Activated naive CD4-positive, alpha-beta T cell treated with anti-CD3 and anti-CD28 coated beads for 36 hours (primary cell): Measurements from ENCODE around the gene FUBP3. TPM values are rescaled to one million over a fixed set of nuclear protein-coding genes. Genes with fewer than 3 reads are reported as not detected.

Source experiments
- CTCF ChIA-PET: fragments of 350-600 bp; sonication (Branson Sonifier 250); formaldehyde crosslinking; loops from one replicate; lab custom pipeline; 2021; ENCODE audit warnings: antibody characterized with exemption; lab: Charles Lee
- DNase-seq: peaks from one replicate; pipeline ENCODE4 v3.0.0-alpha.2; 2020
- H3K27ac Mint-ChIP-seq: one replicate; pipeline ENCODE4 v1.8.0; 2021; ENCODE audit warnings: mild to moderate bottlenecking, mixed read lengths
- H3K27me3 Mint-ChIP-seq: one replicate; pipeline ENCODE4 v1.8.0; 2021; ENCODE audit warnings: low read depth, mixed read lengths
- H3K36me3 Mint-ChIP-seq: one replicate; pipeline ENCODE4 v1.8.0; 2021; ENCODE audit warnings: low read depth, mixed read lengths
- H3K4me1 Mint-ChIP-seq: one replicate; pipeline ENCODE4 v1.8.0; 2021; ENCODE audit warnings: low read depth, mixed read lengths
- H3K4me3 Mint-ChIP-seq: one replicate; pipeline ENCODE4 v1.8.0; 2021; ENCODE audit warnings: mild to moderate bottlenecking, moderate library complexity, mixed read lengths
- H3K9me3 Mint-ChIP-seq: one replicate; pipeline ENCODE4 v1.8.0; 2021; ENCODE audit warnings: mixed read lengths
- intact Hi-C: fragments of 100-400 bp; cut with micrococcal nuclease; formaldehyde crosslinking; loops from one replicate; pipeline ENCODE4 v1.15.1; 2023
- total RNA-seq, 2 experiments: library from RNA; stranded (reverse); gene quantifications; one replicate each; pipeline ENCODE4 v1.2.3, GENCODE V29; 2021

The FUBP3 gene
- total RNA-seq, 2 experiments from 2014 or later: 29.8 to 32.8 TPM

DNA sequence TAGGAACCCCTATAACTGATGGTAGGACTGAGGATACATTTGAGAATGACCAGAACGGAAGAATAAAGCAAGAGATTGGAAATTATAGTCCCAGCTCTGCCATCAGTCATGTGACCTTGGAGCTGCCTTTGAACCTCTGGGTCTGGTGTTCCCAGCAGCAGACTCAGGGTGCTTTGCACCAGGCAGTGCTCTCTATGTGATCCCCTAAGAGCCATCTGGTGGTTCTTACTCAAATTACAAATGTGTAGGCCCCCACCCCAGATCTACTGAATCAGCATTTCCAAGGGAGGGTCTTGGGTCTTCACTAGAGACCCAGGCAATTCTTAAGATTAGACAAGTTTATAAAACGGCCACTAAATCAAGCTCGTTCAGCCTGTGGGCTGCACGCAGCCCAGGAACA lies 44.8 kb downstream of the FUBP3 start:
- Mint-ChIP-seq H3K9me3 (no peaks in the 10 kb centered on the region), H3K36me3 (peaks cover 24% of the 10 kb centered on the region), H3K27ac (no peak overlapping the region), H3K4me1 (no peaks in the 10 kb centered on the region), H3K4me3 (no peak overlapping the region), H3K27me3 (no peaks in the 10 kb centered on the region)
- CTCF ChIA-PET: interaction anchor here (0.9 kb wide), 1 partner anchor 58 kb away, joined by 4 read pairs; no protein-coding TSS in a partner anchor
- DNase-seq: no peak
- intact Hi-C loops: no loop called here

DNA sequence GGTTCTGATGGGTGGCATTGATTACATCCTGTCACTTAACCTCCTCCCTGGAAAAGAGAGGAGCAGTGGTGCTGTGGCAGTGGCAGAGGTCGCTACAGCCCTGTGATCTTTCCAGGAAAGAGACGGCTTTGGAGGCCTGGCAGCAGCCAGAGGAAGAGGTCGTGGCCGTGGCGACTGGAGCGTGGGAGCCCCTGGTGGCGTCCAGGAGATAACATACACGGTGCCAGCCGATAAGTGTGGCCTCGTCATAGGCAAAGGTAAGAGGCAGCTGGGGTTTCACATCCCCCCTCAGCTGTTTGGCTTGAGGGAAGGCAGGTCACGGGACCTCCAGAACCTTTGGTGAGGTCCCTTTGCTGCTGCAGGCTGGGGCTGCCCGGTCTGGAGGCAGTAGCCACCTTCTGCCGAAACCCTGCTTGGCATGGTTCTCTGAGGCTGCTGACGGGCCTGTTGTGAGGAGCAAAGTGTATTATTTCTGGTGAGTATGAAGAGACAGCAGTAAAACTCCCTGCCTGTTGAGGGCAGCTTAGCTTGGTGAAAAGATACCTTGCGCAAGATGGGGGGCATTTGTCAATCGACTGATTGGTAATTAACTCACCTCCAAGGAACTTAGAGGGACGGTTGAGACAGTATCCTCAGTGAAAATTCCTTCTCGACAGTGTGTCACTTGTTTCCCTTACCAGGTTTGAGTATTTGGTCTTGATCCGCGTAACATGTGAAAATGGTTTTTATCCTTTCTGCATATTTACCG lies 47.0 kb downstream of the FUBP3 start:
- no peaks in the 10 kb centered on the region for H3K4me1 Mint-ChIP-seq
- H3K27ac Mint-ChIP-seq: no peak overlapping the region
- no peak overlapping the region for H3K4me3 Mint-ChIP-seq
- intact Hi-C loops: no loop called here
- DNase-seq: no peak
- no peaks in the 10 kb centered on the region for H3K27me3 Mint-ChIP-seq
- CTCF ChIA-PET: no interaction called here
- peaks cover 24% of the 10 kb centered on the region for H3K36me3 Mint-ChIP-seq
- H3K9me3 Mint-ChIP-seq: no peaks in the 10 kb centered on the region

DNA sequence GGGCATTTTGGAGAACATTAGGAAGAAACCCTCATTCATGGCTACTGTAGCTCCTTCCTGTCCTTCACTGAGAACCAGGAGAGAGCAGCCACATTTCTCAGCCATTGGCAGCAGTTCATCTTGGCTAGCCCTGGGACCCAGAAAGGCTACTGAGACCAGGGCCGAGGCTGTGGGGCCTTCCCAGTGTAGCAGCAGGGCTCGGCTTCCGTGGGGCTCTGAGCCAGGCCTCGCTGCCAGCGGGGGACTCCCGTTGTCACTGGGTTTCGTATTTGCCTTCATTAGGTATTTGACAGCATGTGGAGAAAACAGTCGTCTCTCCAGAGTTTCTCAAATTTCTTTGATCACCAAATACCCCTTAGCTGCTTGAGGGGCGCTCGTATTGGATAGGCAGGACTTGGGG lies 47.7 kb downstream of the FUBP3 start:
- Mint-ChIP-seq H3K36me3 (peaks cover 26% of the 10 kb centered on the region), H3K27ac (no peak overlapping the region), H3K4me3 (no peak overlapping the region), H3K27me3 (no peaks in the 10 kb centered on the region), H3K9me3 (no peaks in the 10 kb centered on the region), H3K4me1 (no peaks in the 10 kb centered on the region)
- CTCF ChIA-PET: no interaction called here
- intact Hi-C loops: no loop called here
- DNase-seq: no peak

DNA sequence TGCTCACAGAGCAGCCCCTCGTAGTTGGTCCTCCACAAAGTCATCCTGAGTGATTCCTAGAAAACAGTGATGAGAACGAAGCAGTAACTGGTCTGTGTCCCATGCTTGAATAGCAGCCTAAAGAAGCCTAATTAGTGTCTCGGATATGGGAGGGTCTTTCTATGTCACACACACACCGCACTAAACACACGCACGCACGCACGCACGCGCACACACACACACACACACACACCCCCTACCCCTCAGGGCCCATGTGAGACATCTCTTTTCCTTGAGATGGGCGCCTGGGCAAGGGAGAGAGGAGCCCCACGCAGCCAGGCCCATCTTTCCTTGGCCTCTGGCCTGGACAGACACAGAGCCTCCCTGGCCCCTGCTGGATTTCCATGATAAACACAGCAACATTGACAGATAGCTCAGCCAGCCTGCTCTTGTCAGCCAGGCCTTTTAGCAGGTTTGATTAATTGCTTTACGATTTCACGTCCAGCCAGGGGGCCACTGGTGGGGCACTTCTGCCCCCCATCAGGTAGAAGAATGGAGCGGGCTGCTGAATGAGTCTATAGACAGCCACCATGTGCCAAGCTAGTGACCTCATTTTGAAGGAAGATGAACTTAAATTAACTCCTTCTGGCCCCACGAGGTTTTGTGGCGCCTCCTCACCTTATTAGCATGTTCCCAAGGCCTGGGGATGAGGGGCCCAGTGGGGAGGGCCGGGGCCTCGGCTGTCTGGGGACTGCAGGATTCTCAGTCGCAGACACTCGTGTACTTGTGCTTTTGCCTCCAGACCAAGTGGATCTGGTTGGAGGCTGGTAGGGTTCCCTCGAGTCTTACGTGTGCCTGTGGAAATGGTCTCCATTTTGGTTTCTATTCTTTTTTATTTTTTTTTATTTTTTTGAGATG lies 48.8 kb downstream of the FUBP3 start:
- Mint-ChIP-seq H3K27me3 (no peaks in the 10 kb centered on the region), H3K4me1 (no peaks in the 10 kb centered on the region), H3K27ac (no peak overlapping the region), H3K4me3 (no peak overlapping the region), H3K36me3 (peaks cover 24% of the 10 kb centered on the region), H3K9me3 (no peaks in the 10 kb centered on the region)
- no peak for DNase-seq
- CTCF ChIA-PET: no interaction called here
- intact Hi-C loops: no loop called here

DNA sequence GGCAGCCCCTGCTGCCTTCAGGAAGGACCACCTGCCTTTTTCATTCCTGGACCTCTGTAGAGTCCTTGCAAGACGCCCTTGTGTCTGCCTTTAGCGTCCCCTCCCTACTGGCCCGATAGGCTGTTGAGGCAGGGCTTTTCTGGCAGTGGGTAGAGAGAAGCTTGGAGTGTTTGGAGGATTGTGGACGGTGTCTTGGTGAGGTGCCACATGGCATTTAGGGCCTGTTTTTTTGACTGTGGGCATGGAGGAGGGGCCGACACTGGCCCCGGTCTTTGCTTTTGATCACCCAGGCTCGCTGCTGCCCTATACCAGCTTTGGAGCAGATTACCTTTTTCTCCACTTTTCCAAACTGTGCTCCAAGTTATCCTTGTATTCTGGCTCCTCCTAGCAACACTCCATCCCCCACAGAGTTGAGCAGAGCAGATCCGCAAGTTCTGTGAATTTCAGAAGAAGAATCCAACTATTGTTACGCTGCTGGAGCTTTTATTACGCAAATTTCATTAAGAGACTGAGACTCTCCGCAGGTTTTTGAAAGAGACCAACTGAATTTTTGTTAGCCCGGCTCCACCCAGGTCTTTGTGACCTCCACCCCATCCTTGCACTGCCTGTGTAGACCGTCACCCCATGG lies 50.2 kb downstream of the FUBP3 start:
- intact Hi-C loops: no loop called here
- Mint-ChIP-seq H3K27me3 (no peaks in the 10 kb centered on the region), H3K9me3 (no peaks in the 10 kb centered on the region), H3K4me1 (no peaks in the 10 kb centered on the region), H3K4me3 (no peak overlapping the region), H3K36me3 (peaks cover 24% of the 10 kb centered on the region), H3K27ac (no peak overlapping the region)
- DNase-seq: no peak
- CTCF ChIA-PET: interaction anchor here (1.3 kb wide), 1 partner anchor 53 kb away, joined by 3 read pairs; no protein-coding TSS in a partner anchor

DNA sequence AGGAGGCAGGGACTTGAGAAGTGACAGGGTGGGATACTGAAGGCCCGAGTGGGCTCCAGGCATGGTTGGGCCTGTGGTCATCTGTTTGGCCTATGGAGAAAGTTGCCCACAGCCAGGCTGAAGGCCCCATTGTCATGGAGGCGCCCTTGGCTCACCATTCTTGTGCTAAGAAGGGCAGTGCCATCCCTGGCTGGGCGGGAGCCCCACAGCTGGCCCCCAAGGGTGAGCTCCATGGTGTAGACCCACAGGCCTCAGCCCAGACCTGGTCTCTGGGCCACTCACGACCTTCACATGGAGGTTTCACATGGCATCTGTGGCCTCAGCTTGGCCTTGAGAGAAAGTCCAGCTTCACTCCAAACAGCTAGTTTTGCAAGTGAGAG lies 50.7 kb downstream of the FUBP3 start:
- H3K9me3 Mint-ChIP-seq: no peaks in the 10 kb centered on the region
- CTCF ChIA-PET: interaction anchor here (1.3 kb wide), 1 partner anchor 52 kb away, joined by 3 read pairs; no protein-coding TSS in a partner anchor
- H3K4me3 Mint-ChIP-seq: no peak overlapping the region
- intact Hi-C loops: no loop called here
- peaks cover 26% of the 10 kb centered on the region for H3K36me3 Mint-ChIP-seq
- no peak overlapping the region for H3K27ac Mint-ChIP-seq
- no peaks in the 10 kb centered on the region for H3K27me3 Mint-ChIP-seq
- DNase-seq: no peak
- no peaks in the 10 kb centered on the region for H3K4me1 Mint-ChIP-seq

DNA sequence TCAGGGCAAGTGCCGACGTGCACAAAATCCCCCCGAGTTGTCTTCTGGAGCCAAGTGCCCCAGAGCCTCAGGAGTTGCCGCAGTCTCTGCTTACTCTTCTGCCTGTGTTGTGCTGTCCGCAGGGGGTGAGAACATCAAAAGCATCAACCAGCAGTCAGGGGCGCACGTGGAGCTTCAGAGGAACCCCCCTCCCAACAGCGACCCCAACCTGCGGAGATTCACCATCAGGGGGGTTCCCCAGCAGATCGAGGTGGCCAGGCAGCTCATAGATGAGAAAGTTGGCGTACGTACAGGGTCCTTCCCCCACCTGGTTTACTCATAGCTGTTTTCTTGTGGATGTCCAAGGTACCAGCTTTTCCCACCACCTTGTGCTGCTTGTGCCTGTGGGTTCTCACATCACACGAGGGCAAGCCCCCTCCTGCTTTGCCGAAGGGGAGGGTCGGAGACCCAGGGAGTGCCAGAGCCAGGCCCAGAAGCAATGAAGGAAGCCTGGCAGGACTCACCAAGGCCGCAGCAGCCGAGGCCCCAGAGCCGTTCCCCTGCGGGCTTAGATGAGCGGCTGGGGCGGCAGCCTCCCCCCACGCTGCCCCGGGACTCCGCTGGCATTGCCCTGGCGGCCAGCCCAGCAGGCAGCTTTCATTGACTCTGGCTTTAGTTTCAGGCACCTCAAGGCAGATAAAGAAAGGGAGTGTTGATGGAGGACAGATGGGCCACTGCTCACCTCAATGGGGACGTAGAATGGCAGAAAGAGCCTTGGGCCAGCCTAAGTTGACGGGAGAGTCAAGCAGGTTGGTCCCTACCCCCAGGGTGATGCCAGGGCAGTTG lies 51.3 kb downstream of the FUBP3 start:
- CTCF ChIA-PET: interaction anchor here (1.3 kb wide), 1 partner anchor 51 kb away, joined by 3 read pairs; no protein-coding TSS in a partner anchor
- H3K27ac Mint-ChIP-seq: no peak overlapping the region
- H3K36me3 Mint-ChIP-seq: peaks cover 29% of the 10 kb centered on the region
- H3K4me1 Mint-ChIP-seq: no peaks in the 10 kb centered on the region
- intact Hi-C loops: no loop called here
- H3K27me3 Mint-ChIP-seq: no peaks in the 10 kb centered on the region
- no peak overlapping the region for H3K4me3 Mint-ChIP-seq
- no peak for DNase-seq
- H3K9me3 Mint-ChIP-seq: no peaks in the 10 kb centered on the region

DNA sequence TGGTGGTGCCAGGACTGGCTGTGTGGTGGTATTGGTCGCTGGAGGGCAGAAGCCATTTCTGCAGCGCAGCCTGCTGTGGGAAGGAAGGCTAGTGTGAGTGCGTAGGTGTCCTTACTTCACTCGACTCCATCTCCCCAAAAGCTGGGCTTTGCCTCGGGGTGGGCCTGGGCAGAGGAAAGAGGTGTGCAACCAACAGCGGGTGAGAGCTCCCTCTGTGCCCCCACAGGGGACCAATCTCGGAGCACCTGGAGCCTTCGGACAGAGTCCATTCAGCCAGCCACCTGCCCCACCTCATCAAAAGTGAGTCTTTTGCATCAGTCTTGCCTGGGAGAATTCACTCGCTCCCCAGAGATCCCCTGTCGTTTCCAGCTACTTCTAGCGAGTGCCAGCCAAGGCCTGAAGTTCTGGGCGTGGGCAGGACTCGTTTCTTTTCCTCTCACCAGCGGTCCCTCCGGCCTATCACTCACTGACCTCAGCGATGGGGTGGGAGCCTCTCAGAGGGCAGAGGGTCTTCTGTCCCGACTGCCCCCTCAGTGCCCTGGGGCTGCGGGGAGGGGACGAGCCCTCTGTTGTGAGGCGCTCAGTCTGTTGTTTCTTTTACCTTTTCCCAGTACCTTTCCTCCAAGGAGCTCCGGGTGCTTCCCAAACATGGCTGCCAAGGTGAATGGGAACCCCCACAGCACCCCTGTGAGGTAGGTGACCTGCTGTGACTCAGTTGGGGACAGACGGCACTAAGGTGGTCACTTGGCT lies 52.1 kb downstream of the FUBP3 start:
- no peak overlapping the region for H3K27ac Mint-ChIP-seq
- H3K27me3 Mint-ChIP-seq: no peaks in the 10 kb centered on the region
- H3K9me3 Mint-ChIP-seq: no peaks in the 10 kb centered on the region
- no peak overlapping the region for H3K4me3 Mint-ChIP-seq
- H3K4me1 Mint-ChIP-seq: no peaks in the 10 kb centered on the region
- H3K36me3 Mint-ChIP-seq: peaks cover 23% of the 10 kb centered on the region
- intact Hi-C loops: no loop called here
- DNase-seq: no peak
- CTCF ChIA-PET: no interaction called here

DNA sequence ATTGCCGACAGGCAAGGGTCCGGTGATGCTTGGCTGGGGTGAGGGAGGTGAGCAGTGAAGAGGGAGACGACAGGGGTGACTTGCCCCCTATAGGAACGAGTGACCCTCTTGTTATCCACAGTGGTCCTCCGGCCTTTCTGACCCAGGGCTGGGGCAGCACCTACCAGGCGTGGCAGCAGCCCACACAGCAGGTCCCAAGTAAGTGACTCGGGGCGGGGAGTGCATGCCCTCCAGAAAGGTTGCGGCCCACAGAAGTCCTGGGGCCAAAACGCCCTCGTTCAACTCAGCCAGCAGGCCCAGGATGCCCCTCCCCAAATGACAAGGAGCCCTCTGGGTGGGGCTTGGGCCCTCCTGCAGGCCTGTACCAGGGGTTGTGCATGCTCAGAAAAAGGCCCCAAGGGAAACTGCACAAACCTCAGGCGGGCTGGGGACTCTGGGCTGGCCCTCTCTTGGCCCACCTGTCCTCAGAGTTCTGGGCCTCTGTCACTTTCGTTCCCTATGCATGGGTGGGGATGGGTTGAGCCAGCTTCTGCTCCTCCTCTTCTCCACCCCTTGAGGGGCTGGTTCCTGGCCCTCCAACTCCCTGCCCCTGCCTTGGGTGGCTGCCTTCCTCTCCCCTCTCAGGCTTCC lies 52.8 kb downstream of the FUBP3 start:
- H3K4me3 Mint-ChIP-seq: no peak overlapping the region
- intact Hi-C loops: no loop called here
- H3K27me3 Mint-ChIP-seq: no peaks in the 10 kb centered on the region
- H3K36me3 Mint-ChIP-seq: peaks cover 19% of the 10 kb centered on the region
- H3K4me1 Mint-ChIP-seq: no peaks in the 10 kb centered on the region
- H3K27ac Mint-ChIP-seq: no peak overlapping the region
- CTCF ChIA-PET: no interaction called here
- no peaks in the 10 kb centered on the region for H3K9me3 Mint-ChIP-seq
- no peak for DNase-seq

DNA sequence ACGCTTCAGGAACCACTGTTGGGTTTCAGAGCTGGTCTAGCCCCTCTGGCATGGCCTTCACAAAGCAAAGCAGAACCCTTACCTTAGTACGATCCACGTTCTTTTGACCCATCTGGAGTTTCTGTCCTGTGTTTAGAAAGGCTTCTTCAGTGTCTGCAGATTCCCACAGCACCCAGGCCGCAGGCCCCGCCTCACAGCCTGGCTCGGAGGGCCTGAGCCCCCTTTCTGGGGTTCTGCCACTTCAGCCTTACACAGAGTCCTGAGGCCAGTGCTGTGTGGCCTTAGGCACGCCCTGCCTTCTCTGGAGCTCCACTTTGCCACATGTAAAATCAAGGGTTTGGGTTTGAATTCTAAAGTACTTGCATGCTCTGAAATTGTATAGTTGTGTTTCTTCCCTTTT lies 53.5 kb downstream of the FUBP3 start:
- Mint-ChIP-seq H3K4me3 (no peak overlapping the region), H3K27ac (no peak overlapping the region), H3K27me3 (no peaks in the 10 kb centered on the region), H3K36me3 (peaks cover 21% of the 10 kb centered on the region), H3K4me1 (no peaks in the 10 kb centered on the region), H3K9me3 (no peaks in the 10 kb centered on the region)
- intact Hi-C loops: no loop called here
- no peak for DNase-seq
- CTCF ChIA-PET: no interaction called here
